A549 treated with dexamethasone at 1 μM for 4 hours (cell line): ENCODE data around the gene SPON1. TPM values are rescaled to one million over a fixed set of nuclear protein-coding genes. Genes with fewer than 3 reads are reported as not detected.

Experiments used
- total RNA-seq: library from RNA; stranded (reverse); fragments of 200-300 nt; extraction: Qiagen RNA extraction; gene quantifications from 5 replicates; pipeline ENCODE4 v1.2.3, GENCODE V29; 2022

Gene SPON1
- not detected in 5 replicates for total RNA-seq

DNA sequence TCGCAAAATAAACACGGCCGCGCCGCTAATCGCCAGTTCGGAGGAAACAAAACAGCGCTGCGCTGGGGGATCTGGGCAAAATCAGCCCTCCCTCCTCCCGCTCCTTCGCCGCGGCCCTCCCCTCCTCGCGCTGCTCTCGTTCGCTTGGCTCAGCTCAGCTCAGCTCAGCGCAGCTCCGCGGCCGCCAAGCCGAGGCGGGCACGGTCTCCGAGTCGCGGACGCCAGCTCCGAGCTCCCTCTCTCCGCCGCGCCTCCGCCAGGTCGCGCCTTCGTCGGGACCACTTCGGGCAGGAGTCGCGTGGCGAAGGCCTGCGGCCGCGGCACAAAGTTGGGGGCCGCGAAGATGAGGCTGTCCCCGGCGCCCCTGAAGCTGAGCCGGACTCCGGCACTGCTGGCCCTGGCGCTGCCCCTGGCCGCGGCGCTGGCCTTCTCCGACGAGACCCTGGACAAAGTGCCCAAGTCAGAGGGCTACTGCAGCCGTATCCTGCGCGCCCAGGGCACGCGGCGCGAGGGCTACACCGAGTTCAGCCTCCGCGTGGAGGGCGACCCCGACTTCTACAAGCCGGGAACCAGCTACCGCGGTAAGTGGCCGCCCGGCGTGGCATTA is at the start of gene SPON1:
Gene SPON1 (plus strand): TSS at position 162 of the 607 bp plus-strand sequence. CDS start 182 bp downstream, at position 344.

